BLaER1 treated with 17β-estradiol and CSF1 and Interleukin-3, amounts not matched to agents 10 nM and 100 nM (cell line): ENCODE data around the gene AUTS2.
A peak's percentile ranks its signal among the peaks of the same experiment; 100 is the strongest.

Source experiments
- H3K27ac ChIP-seq, 11 experiments: shearing (Covaris generic); formaldehyde crosslinking; 2 replicates each; pipeline ENCODE4 v1.8.1; 2022
- H3K27me3 ChIP-seq, 11 experiments: shearing (Covaris generic); formaldehyde crosslinking; 2 replicates each; pipeline ENCODE4 v1.8.1; 2022
- H3K36me3 ChIP-seq, 11 experiments: shearing (Covaris generic); formaldehyde crosslinking; 2 replicates each; pipeline ENCODE4 v1.8.1; 2022
- H3K4me1 ChIP-seq, 10 experiments: shearing (Covaris generic); formaldehyde crosslinking; 2 replicates each; pipeline ENCODE4 v1.8.1; 2022
- H3K4me2 ChIP-seq, 11 experiments: shearing (Covaris generic); formaldehyde crosslinking; 2 replicates each; pipeline ENCODE4 v1.8.1; 2022
- H3K4me3 ChIP-seq, 10 experiments: shearing (Covaris generic); formaldehyde crosslinking; 2 replicates each; pipeline ENCODE4 v1.8.1; 2022
- H3K9ac ChIP-seq, 11 experiments: shearing (Covaris generic); formaldehyde crosslinking; 2 replicates each; pipeline ENCODE4 v1.8.1; 2022
- H3K9me3 ChIP-seq, 11 experiments: shearing (Covaris generic); formaldehyde crosslinking; replicated peaks in 1 of 11; 2 replicates each; pipeline ENCODE4 v1.8.1; 2022
- H4K20me1 ChIP-seq, 11 experiments: shearing (Covaris generic); formaldehyde crosslinking; 2 replicates each; pipeline ENCODE4 v1.8.1; 2022
- Cebpa-rat ChIP-seq, 11 experiments: shearing (Covaris generic); IDR thresholded peaks; 2 replicates each; pipeline ENCODE4 v1.8.1; 2022

AUTS2 gene

DNA sequence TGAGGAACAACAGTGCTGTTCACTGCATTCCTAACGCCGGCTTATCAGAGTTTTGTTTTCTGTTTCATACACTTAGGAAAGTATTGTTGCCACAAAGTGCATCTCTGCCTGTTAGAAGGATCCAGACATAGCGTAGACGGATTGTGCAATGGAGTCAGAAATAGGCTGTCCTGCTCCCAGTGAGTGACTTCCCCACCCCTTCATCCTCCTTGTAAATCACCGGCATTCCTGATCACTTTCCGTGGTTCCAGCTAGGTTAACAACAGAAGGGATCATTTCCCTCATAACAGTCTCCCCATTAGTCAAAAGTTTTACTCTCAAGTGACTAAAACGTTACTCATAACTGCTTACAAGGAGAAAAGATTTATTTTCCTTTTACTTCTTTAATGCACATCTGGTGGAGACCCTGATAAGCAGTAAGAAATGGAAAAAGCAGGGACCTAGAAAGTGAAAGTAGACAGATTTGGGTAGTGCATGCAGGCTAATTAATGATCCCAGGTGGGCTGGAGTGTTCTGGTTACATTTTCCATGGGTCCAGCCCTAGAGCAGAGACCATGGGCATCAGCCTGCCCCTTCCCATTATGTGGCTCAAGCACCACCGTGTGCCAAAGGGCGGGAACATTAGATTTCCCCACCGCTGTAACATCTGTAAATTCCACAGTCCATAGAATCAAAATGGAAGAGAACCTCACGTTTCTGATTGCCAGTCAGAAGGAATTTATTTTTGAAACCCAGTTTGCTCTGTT, 1138.6 kb downstream of the AUTS2 start:
- no peak for TF ChIP-seq Cebpa-rat (IDR thresholded peaks at IDR 0.05)
- H3K27me3 ChIP-seq = no peaks in the 10 kb centered on the region
- H3K4me3 ChIP-seq = no peak overlapping the region
- peak overlapping the region; percentile 40 to 81 (median 67) for H3K4me2 ChIP-seq
- peaks cover 0 to 100% (median 94%) of the 10 kb centered on the region in 11 experiments; a peak in 17 of 22 replicates for H4K20me1 ChIP-seq
- no peaks in the 10 kb centered on the region for H3K9me3 ChIP-seq
- peaks cover 0 to 51% (median 16%) of the 10 kb centered on the region in 11 experiments; a peak in 14 of 22 replicates for H3K36me3 ChIP-seq
- H3K4me1 ChIP-seq = peaks cover 66 to 83% (median 75%) of the 10 kb centered on the region in 10 experiments
- H3K27ac ChIP-seq = peak overlapping the region in 8 of 11 experiments; percentile 1 to 47 (median 22); a peak in 9 of 22 replicates
- H3K9ac ChIP-seq = no peak overlapping the region; a peak in 1 of 22 replicates

DNA sequence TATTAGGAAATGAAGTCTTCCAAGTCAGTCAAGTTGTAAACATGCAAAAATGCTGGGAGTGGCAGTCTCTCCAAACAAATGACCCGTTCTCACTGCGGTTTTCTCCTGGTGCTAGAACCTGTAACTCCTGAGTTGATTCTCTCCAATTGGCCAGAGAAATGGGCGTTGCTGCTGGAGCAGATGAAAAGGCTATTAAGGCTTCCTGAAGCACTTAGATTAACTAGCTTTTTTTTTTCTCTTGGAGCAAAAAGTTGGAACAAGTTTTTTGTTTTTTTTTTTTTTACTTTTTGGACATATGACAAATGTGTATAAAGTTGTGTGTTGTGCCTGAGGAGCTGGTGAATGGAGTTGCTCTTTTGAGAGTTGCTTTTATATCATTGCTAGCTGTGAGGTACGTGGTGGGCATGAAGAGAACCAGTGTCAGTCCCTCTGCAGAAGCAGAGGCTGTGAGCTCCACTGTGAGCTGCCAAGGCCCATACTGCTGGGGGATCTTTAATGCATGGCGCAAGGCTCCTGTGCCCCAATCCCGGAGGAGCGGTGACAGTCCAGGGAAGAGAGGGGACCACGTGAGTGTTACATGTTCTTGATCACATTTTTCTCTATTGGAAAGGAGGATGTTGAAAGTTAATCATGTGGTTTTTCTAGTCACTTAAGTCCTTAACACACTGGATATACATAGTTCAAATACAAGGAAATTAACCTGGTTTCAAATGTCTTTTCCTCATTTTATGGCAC, 1140.0 kb downstream of the AUTS2 start:
- H3K4me3 ChIP-seq = no peak overlapping the region
- peaks cover 66 to 94% (median 80%) of the 10 kb centered on the region in 10 experiments for H3K4me1 ChIP-seq
- peak overlapping the region; percentile 56 to 86 (median 72) for H3K4me2 ChIP-seq
- peaks cover 0 to 100% (median 94%) of the 10 kb centered on the region in 11 experiments; a peak in 17 of 22 replicates for H4K20me1 ChIP-seq
- no peaks in the 10 kb centered on the region for H3K9me3 ChIP-seq
- 0 out of 22 replicates have a peak overlapping the region, but pooled peaks of 1 of the 11 experiments have one; percentile 23 for H3K27ac ChIP-seq
- no peak overlapping the region for H3K9ac ChIP-seq
- no peaks in the 10 kb centered on the region for H3K27me3 ChIP-seq
- H3K36me3 ChIP-seq = peaks cover 0 to 51% (median 10%) of the 10 kb centered on the region in 11 experiments; a peak in 11 of 22 replicates
- TF ChIP-seq Cebpa-rat (IDR thresholded peaks at IDR 0.05) = no peak

DNA sequence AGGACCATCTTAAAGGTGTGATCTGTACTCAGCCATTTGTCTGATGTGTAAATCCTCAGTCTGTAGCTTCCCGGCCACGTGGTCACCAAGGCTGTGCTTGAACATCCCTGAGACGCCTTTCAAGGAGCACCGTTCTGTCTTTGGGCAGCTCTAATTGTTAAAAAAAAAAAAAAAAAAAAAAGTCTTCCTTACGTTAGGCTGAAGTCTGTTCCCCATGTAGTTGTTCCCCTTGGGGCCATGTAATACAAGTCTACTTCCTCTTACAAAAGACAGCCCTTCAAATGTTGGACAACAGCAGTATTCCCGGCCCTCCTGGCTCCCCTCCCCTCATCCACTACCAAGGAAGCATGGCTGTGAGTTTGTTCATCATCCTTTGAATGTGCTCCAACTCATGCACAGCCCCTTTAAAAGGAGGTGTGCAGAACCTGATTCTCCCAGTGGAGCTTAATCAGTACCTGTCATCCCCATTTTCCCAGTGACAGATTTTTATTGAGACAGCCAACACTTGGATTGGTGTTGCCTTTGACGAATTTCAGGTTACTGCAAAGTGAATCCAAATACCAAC, 1141.5 kb downstream of the AUTS2 start:
- peak overlapping the region; percentile 56 to 86 (median 72) for H3K4me2 ChIP-seq
- no peak for TF ChIP-seq Cebpa-rat (IDR thresholded peaks at IDR 0.05)
- H3K36me3 ChIP-seq = peaks cover 0 to 50% (median 8%) of the 10 kb centered on the region in 11 experiments; a peak in 9 of 22 replicates
- no peak overlapping the region for H3K4me3 ChIP-seq
- H3K27ac ChIP-seq = peak overlapping the region in 5 of 11 experiments; percentile 1 to 37 (median 14); a peak in 7 of 22 replicates
- H4K20me1 ChIP-seq = peaks cover 0 to 100% (median 96%) of the 10 kb centered on the region in 11 experiments; a peak in 17 of 22 replicates
- H3K9me3 ChIP-seq = no peaks in the 10 kb centered on the region
- H3K4me1 ChIP-seq = peaks cover 54 to 84% (median 76%) of the 10 kb centered on the region in 10 experiments
- no peaks in the 10 kb centered on the region for H3K27me3 ChIP-seq
- H3K9ac ChIP-seq = peak overlapping the region in 1 of 11 experiments; percentile 8; a peak in 1 of 22 replicates

DNA sequence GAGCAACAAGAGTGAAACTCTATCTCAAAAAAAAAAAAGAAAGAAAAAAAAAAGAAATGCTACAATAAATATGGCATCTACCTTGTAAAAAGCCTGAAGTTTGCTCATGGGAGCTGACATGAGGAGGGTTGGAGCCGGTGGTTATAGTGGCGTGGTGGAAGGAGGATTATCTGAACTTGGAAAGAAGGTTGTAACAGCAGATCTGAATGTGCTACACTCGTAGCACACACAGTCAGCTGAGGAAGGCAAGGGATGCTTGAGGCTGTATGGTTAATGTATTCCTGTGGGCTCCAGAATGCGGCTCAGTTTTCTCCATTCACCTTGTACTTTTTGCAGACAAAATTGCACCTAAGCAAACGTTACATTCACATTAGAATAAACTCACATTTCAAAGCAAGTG, 1143.4 kb downstream of the AUTS2 start:
- Histone ChIP-seq H3K9me3 (no peaks in the 10 kb centered on the region), H3K4me1 (peaks cover 35 to 66% (median 58%) of the 10 kb centered on the region in 10 experiments), H3K4me3 (no peak overlapping the region), H4K20me1 (peaks cover 0 to 100% (median 100%) of the 10 kb centered on the region in 11 experiments; a peak in 17 of 22 replicates), H3K27ac (no peak overlapping the region), H3K36me3 (peaks cover 0 to 60% (median 17%) of the 10 kb centered on the region in 11 experiments; a peak in 12 of 22 replicates), H3K4me2 (no peak overlapping the region), H3K9ac (no peak overlapping the region), H3K27me3 (no peaks in the 10 kb centered on the region)
- no peak for TF ChIP-seq Cebpa-rat (IDR thresholded peaks at IDR 0.05)

GRCh38 chr7:70743531-70744325, 1145.5 kb downstream of the AUTS2 start:
- H4K20me1 ChIP-seq = peaks cover 0 to 100% (median 93%) of the 10 kb centered on the region in 11 experiments; a peak in 15 of 22 replicates
- 0 out of 22 replicates have a peak overlapping the region, but pooled peaks of 3 of the 11 experiments have one; percentile 16 to 31 (median 18) for H3K27ac ChIP-seq
- H3K9ac ChIP-seq = no peak overlapping the region
- H3K36me3 ChIP-seq = peaks cover 0 to 64% (median 31%) of the 10 kb centered on the region in 11 experiments; a peak in 13 of 22 replicates
- peaks cover 16 to 45% (median 39%) of the 10 kb centered on the region in 10 experiments for H3K4me1 ChIP-seq
- no peak overlapping the region for H3K4me3 ChIP-seq
- no peaks in the 10 kb centered on the region for H3K9me3 ChIP-seq
- no peak for TF ChIP-seq Cebpa-rat (IDR thresholded peaks at IDR 0.05)
- H3K27me3 ChIP-seq = no peaks in the 10 kb centered on the region
- peak overlapping the region in 1 of 11 experiments; percentile 9; a peak in 1 of 22 replicates for H3K4me2 ChIP-seq

GRCh38 chr7:70744492-70744891, 1146.2 kb downstream of the AUTS2 start:
- Histone ChIP-seq H3K27me3 (no peaks in the 10 kb centered on the region), H4K20me1 (peaks cover 0 to 100% (median 93%) of the 10 kb centered on the region in 11 experiments; a peak in 16 of 22 replicates), H3K4me1 (peaks cover 8 to 42% (median 32%) of the 10 kb centered on the region in 10 experiments), H3K4me3 (no peak overlapping the region), H3K9ac (no peak overlapping the region), H3K9me3 (no peaks in the 10 kb centered on the region), H3K27ac (peak overlapping the region in 3 of 11 experiments; percentile 16 to 31 (median 18); a peak in 1 of 22 replicates), H3K36me3 (peaks cover 0 to 72% (median 38%) of the 10 kb centered on the region in 11 experiments; a peak in 13 of 22 replicates), H3K4me2 (no peak overlapping the region)
- TF ChIP-seq Cebpa-rat (IDR thresholded peaks at IDR 0.05) = no peak

DNA sequence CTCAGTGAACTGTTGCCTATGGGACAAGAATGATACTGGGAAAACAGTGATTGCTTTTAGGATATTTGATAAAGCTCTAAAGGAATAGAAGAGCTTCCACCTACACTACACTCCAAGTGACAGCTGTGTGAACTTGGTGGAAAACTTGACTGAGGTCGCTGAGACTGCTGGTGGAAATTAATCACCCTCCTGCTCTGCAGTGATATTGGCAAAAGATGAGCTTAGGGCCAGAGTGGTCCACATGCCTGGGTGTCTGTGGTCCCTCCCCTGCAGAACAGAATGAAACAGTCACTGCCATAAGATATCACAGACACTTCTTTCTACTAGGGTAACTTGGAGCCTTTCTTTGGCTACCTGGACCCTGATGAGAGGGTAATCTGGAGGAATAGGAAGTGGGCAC, 1151.6 kb downstream of the AUTS2 start:
- no peak for TF ChIP-seq Cebpa-rat (IDR thresholded peaks at IDR 0.05)
- Histone ChIP-seq H3K4me2 (no peak overlapping the region), H3K9me3 (no peaks in the 10 kb centered on the region), H3K4me1 (peaks cover 0 to 28% (median 10%) of the 10 kb centered on the region in 10 experiments; a peak in 10 of 20 replicates), H3K36me3 (peaks cover 0 to 93% (median 61%) of the 10 kb centered on the region in 11 experiments; a peak in 16 of 22 replicates), H4K20me1 (peaks cover 0 to 100% (median 93%) of the 10 kb centered on the region in 11 experiments; a peak in 15 of 22 replicates), H3K4me3 (no peak overlapping the region), H3K27ac (no peak overlapping the region), H3K27me3 (no peaks in the 10 kb centered on the region), H3K9ac (no peak overlapping the region)

GRCh38 chr7:70751895-70752294, 1153.6 kb downstream of the AUTS2 start:
- Histone ChIP-seq H3K4me1 (peaks cover 0 to 36% (median 17%) of the 10 kb centered on the region in 10 experiments; a peak in 11 of 20 replicates), H4K20me1 (peaks cover 0 to 100% (median 92%) of the 10 kb centered on the region in 11 experiments; a peak in 15 of 22 replicates), H3K27ac (no peak overlapping the region), H3K9ac (no peak overlapping the region), H3K36me3 (peaks cover 0 to 79% (median 45%) of the 10 kb centered on the region in 11 experiments; a peak in 16 of 22 replicates), H3K27me3 (no peaks in the 10 kb centered on the region), H3K9me3 (no peaks in the 10 kb centered on the region), H3K4me3 (no peak overlapping the region), H3K4me2 (peak overlapping the region in 2 of 11 experiments; percentile 1 to 6; a peak in 2 of 22 replicates)
- no peak for TF ChIP-seq Cebpa-rat (IDR thresholded peaks at IDR 0.05)
